GM04504 (cell line): ENCODE measurements around the gene NLRP9.

Experiments used
- DNase-seq: peaks from one replicate; pipeline ENCODE4 v3.0.0-alpha.2; 2012; ENCODE audit warnings: low read depth

Gene NLRP9

DNA sequence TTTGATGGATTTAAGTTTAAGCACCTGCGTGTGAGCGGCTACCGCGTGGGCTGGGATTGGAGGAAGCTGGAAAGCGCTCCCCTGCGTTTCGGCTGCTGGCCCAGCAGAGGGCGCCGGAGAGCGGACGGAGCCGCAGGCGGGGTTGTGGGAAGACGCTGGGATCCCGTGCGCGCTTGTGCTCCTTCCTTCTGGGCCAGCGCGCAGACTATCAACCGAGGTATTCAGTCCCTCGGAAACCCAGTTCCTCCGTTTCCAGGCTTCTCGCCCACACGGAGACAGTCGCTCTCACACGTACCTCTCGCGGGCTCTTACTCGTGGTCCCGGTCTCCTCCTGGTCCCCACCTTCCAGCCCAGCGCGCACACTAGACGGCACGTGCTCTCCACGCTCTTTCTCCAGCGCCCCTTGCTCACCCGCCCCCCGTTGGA lies 34.4 kb downstream of the NLRP9 start:
- DNase-seq: no peak

DNA sequence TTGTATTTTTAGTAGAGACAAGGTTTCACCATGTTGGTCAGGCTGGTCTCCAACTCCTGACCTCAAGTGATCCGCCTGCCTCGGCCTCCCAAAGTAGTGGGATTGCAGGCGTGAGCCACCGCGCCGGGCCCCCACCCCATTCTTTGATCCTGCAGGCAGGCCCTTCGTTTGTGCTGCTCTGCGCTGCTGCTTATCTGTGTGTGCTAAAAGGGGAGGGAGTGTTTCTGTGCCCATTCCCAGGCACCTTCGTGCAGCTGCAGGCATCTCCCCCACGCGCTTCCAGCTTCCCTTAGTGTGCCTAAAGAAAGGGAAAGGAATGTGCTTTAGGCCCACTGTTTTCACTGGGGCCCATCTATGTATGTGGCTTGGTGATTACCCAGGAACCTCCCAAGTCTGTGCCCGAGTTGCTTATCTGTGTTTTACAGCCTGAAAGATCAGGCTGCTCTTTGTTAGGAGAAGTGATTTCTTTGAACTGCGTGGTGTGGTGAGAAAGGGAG lies 36.0 kb downstream of the NLRP9 start:
- no peak for DNase-seq

DNA sequence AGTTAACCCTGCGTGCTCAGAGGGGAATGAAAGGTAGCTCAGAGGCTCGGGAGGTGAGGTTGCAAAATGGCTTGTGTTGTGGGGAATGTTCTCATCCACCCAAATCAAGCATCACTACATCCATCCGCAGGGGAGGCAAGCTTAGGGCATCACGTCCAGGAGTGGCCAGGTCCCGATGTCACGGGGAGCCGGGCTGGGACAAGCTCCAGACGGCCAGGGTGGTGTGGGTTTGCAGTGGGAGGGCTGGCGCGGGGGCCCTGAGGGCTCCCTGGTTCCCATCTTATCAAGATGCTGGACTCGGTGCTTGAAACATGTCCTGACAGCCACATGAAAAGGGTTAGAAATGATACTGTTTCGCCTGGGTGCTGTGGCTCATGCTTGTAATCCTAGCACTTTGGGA lies 37.4 kb downstream of the NLRP9 start:
- no peak for DNase-seq

DNA sequence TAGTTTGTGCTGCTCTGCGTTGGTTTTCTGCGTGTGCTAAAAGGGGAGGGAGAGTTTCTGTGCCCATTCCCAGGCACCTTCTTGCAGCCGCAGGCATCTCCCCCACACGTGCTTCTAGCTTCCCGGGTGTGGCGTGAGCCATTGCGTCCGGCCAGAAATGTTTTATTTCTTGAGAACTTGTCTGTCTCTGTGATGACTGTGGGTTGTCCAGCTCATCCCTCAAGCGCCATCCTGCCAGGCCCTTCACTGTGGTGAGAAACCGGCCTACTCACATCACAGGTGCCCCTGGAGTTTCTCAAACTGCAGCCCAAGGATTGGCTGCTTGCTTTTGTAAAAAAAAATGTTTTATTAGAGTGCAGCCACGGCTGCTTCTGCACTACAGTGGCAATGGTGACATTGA lies 39.0 kb downstream of the NLRP9 start:
- DNase-seq: no peak

DNA sequence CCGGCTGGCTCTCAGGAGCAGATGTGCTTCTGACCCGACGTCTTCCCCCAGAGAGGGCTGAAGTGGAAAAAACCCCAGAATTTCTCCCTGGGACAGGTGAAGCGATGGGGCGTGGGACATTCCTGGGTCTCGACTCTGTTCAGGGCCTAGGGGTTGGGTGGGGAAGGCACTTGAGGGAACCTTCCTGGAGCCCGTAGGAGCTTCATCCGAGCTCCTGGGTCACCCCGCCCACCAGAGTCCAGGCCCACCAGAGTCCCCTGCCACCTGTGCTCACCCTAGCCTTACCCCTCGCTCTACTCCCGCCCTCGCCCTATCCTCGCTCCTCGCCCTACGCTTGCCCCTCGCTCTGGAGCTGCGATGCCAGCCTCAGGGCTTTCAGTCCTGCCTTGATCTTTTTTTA lies 39.9 kb downstream of the NLRP9 start:
- no peak for DNase-seq

DNA sequence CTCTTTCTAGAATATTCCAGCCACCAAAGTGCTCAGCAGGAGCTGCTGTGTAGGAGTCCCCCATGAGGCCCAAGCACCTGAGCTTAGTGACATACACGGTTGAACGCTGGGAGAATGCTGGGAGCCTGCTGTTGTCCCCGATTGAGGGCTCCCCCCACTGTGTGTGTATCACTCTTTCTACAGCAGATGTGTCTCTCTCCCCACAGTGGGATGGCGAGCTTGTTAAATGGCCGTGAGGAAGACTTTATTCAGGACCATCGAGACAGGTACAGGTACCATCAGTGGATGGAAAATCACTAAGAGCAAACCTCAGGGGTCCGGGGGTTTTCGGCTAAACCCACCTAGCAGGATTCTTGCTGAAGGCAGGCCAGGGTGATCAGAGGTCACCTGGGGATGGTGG lies 40.5 kb downstream of the NLRP9 start:
- DNase-seq: no peak

DNA sequence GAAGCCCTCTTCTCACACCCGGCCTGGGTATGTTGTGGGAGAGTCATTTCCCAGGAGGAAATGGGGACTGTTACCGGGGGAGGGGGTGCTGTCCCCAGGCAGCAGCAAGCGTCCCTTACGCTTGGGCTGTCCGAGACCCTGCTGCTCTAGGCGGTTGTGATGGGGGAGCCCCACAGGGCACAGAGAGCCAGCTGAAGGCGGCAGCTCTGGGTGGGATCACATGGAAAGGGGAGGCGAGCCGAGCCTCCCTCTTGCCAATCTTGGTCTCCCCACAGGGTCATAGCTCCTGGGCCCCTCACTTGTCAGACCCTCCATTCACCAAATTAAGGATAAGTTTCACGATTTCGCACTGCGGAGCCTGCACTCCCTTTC lies 41.1 kb downstream of the NLRP9 start:
- no peak for DNase-seq

DNA sequence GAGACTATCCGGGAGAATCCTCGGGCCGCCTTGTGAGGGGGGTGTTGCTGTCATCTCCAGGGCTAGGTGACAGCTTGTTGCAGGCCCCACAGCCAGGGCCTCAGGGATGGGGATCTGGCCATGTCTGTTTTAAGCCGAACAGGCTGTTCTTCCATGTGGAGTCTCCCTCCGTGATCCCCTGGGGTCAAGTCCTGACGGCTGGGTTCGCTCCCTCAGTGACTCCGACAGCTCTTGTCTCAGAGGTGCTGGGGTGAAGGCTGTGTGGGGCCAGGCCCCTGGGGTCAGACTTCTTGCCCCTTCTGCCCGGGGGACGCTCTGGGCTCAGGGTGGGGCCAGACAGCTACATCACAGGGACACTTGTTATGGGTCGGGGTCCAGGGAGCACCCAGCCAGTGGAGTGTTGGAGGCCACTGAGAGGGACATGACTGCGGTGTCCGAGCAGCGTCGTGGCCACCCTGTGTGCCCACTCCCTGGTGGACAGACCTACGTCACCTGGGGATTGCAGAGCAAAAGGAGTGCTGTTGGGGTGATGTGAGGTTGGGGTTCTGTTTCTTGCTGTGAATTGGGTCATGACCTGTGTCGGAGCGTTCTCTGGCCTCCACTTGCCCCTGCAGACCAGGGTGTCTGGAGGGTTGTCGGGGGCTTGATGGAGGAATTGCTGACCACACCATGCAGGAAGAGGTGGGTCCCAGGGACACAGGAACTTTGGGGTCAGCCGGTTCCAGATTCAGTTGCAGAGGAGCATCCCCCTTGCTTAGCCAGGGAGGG lies 41.7 kb downstream of the NLRP9 start:
- no peak for DNase-seq

DNA sequence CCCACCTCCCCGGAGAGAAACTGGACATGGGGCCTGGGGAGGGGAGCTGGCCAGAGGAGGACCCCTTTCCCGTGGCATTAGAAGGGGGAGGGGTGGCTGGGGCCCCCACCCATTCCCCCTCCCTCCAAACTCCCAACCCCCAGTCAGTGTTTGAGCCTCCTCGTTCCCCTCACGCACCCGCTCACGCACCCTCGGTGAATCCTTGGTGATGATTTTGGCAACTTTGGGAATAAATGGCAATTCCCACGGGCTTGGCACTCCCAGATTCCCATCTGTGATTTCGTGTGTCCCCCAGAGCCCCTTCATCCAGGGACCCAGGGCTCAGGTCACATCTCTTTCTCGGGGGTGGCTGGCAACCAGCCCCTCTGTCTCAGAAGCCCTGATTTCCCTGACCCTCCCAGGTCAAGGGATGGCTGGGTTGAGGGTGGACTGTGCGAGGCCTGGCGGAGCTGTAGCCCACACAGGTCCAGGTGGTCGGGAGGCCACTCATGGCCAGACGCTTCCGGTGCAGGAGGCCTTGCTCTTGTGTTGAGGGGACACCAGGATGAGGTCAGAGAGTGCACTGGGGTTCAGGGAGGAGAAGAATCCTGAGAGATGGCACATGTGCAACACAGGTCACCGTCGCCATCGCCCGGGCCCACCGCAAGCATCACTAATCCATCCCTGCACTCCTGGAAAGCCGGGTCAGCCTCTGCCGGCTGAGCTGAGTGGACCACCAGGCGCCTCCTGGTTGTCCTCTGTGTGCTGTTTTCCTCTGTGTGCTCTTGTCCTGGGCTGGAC lies 42.5 kb downstream of the NLRP9 start:
- no peak for DNase-seq

DNA sequence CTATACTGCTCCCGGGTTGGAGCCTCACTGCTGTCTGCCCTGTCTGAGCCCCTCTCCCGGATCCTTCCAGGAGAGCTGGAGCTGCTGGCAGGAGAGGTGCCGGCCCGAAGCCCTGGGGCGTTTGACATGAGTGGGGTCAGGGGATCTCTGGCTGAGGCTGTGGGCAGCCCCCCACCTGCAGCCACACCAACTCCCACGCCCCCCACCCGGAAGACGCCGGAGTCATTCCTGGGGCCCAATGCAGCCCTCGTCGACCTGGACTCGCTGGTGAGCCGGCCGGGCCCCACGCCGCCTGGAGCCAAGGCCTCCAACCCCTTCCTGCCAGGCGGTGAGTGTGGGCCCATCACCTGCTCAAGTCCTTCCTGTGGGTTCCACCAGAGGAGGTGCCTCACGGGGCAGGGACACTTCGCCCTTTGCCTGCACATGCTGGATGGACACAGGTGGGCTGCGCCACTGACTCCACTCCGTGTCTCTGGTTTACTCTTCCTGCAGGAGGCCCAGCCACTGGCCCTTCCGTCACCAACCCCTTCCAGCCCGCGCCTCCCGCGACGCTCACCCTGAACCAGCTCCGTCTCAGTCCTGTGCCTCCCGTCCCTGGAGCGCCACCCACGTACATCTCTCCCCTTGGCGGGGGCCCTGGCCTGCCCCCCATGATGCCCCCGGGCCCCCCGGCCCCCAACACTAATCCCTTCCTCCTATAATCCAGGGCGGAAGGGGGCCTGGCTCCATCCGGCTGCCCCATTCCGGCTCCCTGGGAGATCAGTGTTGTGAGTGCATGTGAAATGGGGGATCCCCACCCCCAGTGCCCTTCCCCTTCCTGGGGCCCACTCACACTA lies 43.3 kb downstream of the NLRP9 start:
- DNase-seq: no peak

DNA sequence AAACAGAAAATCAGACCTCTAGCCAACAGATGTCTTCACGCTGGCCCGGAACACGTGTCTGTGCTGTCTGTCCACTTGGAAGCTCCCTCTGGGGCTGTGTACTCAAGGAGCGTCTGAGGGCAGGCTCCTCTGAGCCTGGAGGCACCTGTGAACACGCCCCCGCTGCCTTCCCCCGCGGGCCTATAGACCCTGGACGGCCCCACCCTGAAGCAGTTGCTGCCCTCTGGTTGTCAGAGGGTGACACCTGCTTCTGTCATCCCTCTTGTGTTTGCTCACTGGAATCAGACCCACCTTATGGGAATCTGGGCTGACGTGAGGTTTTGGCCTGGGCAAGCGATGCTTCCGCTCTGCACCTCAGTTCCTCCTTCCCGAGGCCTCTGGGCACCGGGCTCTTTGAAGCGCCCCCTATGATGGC lies 44.0 kb downstream of the NLRP9 start:
- DNase-seq: no peak

DNA sequence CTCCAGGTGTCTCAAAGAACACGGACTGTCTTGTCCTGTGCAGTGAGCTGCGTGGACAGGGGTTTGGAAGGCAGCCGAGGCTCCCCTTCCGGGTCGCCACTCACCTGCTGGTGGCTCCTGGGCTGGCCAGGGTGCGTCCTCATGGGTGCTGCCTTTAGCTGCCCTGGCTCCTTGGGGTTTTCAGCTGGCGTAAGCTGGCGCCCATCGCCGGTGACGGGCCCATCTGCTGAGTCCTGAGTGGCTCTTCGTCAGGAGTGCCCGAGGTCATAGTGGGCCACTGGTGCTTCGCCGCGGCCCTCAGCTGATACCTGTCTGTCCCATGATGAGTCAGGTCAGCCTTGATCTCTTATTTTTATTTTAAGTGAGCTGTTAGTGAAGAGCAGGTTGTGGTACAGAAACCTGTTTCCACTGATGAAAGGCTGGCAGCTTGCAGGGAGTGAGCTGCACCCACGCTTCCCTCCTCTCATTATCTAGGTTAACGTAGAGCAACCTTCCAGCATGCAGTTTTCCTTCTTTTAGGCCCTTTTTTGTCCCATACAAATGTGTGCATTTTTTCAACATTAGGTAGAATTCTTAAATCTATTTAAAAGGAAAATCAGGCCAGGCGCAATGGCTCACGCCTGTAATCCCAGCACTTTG lies 44.7 kb downstream of the NLRP9 start:
- DNase-seq: no peak

DNA sequence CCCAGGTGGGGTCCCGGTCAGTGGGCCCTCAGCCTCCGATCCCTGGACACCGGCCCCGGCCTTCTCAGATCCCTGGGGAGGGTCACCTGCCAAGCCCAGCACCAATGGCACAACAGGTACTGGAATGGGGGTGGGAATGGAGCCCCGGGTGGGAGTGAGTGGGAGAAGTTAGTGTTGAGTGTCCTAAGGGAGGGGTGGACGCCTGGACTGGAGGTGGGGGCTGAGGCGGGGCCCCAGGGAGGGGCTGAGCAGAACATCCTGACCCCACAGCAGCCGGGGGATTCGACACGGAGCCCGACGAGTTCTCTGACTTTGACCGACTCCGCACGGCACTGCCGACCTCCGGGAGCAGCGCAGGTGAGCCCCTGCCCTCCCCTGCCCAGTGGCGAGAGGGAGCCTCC lies 45.5 kb downstream of the NLRP9 start:
- DNase-seq: no peak

DNA sequence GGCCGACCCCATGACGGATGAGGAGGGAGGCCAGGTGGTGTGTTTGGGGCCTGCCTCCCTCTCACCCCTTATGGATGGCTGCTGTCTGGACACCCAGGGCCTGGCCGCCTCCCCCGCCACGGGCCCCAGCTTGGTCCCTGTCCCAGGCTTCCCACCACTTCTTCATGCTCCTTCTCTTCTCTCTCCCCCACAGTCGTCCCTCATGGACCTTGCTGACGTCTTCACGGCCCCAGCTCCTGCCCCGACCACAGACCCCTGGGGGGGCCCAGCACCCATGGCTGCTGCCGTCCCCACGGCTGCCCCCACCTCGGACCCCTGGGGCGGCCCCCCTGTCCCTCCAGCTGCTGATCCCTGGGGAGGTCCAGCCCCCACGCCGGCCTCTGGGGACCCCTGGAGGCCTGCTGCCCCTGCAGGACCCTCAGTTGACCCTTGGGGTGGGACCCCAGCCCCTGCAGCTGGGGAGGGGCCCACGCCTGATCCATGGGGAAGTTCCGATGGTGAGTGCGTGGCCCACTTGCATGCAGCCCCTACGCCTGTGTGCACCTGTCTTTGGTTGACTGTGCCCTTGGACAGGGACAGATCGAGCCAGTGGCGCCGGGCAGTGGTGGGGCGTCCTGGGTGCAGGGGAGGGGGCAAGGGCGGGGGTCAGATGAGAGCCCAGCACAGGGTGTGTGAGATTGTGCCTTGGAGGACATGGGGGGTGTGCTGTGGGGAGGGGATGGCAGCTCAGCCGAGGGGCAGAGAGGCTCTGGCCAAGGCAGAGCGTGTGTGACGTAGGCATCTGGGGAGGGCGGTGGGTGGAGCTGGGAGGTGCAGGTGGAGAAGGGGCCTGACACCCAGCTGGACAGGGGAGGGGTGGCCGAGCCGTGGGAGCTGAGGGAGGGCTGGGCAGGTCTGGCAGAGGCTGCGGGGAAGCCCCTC lies 46.4 kb downstream of the NLRP9 start:
- DNase-seq: no peak

DNA sequence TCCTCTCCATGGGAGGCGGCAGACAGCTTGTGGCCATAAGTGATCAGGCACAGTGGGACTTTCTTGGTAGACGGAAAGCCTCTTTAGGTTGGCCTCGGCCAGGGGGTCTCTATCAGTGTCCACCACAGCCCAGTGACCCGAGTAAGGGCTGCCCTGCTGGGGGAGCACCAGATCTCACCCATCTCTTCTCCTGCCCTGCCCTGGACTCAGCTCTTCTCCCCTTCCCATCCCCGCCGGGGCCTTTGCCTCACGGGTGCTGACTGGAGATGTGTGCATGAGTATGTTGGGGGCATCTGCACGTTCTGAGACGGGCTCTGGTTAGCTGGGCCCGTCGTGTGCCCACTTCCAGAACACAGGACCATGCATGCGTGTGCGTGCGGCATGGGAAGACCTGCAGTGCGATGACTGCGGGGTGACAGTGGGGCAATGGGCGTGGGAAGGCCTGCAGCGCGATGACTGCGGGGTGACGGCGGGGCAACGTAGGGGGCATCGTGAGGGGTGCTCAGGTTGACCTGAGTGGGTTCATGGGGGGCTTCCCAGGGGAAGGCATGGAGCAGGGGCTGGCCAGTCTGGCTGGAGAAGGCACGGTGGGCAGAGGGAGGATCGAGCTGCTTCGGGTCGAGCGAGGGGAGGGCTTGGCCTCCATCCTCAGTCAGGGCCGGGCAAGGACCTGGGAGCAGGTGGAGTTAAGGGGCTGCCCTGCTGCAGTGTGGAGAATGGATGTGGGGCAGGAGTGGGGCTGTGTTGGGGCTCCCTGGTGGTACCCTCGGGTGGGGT lies 47.2 kb downstream of the NLRP9 start:
- no peak for DNase-seq

DNA sequence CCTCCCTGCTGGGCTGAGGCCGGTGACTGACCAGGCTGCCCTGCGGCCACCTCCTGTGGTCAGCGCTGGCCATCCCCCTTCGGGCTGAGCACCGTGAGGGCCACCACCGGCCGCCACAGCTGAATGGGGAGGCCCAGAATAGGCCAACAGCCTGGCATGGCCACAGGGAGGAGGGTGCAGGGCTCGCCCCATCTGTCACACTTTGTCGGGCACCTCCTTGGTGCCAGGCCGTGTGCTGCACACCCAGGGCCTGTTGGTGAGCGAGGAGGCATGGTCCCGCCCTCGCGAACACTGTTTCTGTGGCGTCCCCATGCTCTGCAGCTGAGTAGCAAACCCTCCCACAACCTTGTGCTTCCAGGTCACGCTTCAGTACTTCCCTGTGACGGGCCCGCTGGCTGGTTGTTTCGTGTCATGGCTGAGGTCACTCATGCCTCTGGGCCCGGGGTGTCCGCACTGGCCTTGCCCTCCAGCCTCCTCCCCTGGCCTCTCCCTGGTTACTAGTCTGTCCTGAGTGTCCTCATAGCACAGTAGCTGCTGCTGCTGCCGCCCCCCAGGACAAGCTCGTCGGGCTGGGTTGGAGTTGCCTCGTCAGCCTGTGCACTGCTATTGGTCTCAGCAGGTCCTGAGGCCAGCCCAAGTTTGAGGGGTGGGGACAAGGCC lies 48.0 kb downstream of the NLRP9 start:
- DNase-seq: no peak

DNA sequence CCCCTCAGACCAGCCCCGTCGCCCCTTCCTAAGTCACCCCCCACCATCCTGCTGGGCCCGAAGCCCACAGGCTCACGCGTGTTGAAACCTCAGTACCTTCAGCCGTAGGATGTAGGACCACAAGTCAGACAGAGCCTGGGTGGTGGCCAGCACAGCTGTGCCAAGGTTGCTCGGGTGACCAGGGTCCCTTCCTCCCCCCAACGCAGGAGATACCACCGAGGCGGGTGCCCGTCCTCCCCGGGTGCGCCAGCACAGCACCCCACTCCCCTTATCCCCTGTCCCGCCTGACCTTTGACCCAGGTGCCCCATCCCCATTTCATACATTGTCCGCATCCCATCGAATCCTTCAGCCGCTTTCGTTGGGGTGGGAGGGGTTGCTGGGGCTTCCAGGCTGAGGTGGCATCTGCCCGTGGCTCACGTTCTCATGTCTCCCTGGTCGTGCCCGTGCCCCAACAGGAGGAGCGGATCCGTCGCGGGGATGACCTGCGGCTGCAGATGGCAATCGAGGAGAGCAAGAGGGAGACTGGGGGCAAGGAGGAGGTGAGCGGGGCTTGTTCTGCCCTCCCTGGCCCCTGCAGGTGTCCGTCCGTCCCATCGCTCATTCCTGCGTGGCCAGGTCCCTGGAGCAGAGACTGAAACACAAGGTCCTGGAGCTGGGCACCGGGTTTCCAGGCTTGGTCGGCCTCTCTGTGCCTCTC lies 48.6 kb downstream of the NLRP9 start:
- no peak for DNase-seq

DNA sequence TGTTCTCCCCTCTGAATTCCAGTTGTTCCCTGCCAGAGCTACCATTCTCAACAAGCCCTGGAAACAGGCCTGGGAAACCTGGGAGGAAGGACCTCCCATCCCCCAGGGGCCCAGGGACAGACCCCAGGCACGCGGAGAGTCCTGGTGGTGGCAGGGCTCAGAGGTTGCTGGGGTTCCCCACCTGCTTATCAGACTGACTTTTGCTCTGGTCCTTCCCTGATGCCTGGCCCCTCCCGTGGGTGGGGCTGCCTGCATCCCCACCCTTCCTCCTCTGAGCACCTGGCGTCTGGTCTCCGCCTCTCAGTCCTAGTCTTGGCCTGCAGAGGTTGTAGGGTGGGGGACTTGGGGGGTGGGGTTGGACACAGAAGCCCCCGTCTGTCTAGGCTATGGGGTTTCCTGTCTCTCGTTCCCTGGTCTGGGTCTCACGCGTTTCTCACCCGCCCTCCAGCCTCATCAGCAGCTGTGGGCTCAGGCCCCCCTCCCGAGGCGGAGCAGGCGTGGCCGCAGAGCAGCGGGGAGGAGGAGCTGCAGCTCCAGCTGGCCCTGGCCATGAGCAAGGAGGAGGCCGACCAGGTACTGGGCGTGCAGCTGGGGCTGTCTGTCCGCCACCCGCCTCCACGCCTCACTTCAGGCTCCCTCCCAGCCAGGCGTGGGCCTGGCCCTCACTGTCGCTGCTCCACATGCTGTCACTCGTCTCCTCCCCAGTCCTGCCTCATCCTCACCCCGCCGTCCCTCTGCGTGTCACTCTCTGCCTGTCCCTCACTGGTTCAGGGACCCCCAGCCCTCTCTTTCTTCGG lies 49.6 kb downstream of the NLRP9 start:
- DNase-seq: no peak
